HepG2 (cell line): ENCODE results near the gene ALS2.
A peak's percentile ranks its signal among the peaks of the same experiment; 100 is the strongest.

Experiments used
- ELK4 ChIP-seq: sonication (generic); formaldehyde crosslinking; IDR thresholded peaks from 2 replicates; pipeline ENCODE4 v1.9.0; 2021; ENCODE audit warnings: missing genetic modification reagents, borderline replicate concordance
- EP300 ChIP-seq, 3 experiments: sonication (generic) in 1 of 3; formaldehyde crosslinking in 1 of 3; IDR thresholded peaks; 2 replicates each; pipeline versions ENCODE4 v1.5.1 to v1.6.1; 2011 to 2020; ENCODE audit warnings: low read depth in 2 of 3, low read length in 2 of 3, borderline replicate concordance in 1 of 3, improper control_type of control experiment in 1 of 3, mild to moderate bottlenecking in 1 of 3, missing genetic modification reagents in 1 of 3, moderate library complexity in 1 of 3
- EZH2 ChIP-seq: conservative IDR thresholded peaks from 2 replicates; pipeline ENCODE4 v1.6.1; 2012; ENCODE audit warnings: mild to moderate bottlenecking, low read depth, low read length, moderate library complexity
- FOXM1 ChIP-seq: sonication (generic); formaldehyde crosslinking; IDR thresholded peaks from 2 replicates; pipeline ENCODE4 v1.5.0; 2020; ENCODE audit warnings: missing genetic modification reagents
- NCOA1 ChIP-seq: sonication (generic); formaldehyde crosslinking; IDR thresholded peaks from 2 replicates; pipeline ENCODE4 v1.9.0; 2021; ENCODE audit warnings: missing genetic modification reagents
- POLR2A ChIP-seq, 2 experiments: IDR thresholded peaks; 2 replicates each; pipeline ENCODE4 v1.6.1; 2011; ENCODE audit warnings: low read depth in 2 of 2, low read length in 2 of 2, mild to moderate bottlenecking in 1 of 2, moderate library complexity in 1 of 2; ENCODE audit not compliant: insufficient read depth in 1 of 2
- SMARCE1 ChIP-seq: fragments of 450-650 bp; IDR thresholded peaks from 2 replicates; pipeline ENCODE4 v1.6.1; 2017; ENCODE audit warnings: borderline replicate concordance
- SRSF4 ChIP-seq: fragments of 200-400 bp; formaldehyde crosslinking; IDR thresholded peaks from one replicate; pipeline ENCODE4 v1.6.1; 2018; ENCODE audit warnings: mild to moderate bottlenecking, low read depth, low read length, moderate library complexity; ENCODE audit not compliant: poor library complexity, severe bottlenecking
- TF ChIP-seq, protein P1 (sequence below): sonication (generic); formaldehyde crosslinking; IDR thresholded peaks from 2 replicates; pipeline ENCODE4 v1.4.0; 2020; ENCODE audit warnings: mild to moderate bottlenecking, missing genetic modification reagents

- TF ChIP-seq POLR2A (IDR thresholded peaks at IDR 0.05; ENCODE audit: insufficient read depth in 1 of 2, low read depth in 2 of 2, low read length in 2 of 2) (peak; percentile 83 to 93), FOXM1 (CRISPR knock-in tag) (peak; percentile 63; the same call in 1 of the 2 replicates), SRSF4 (no peak), ELK4 (no peak), NCOA1 (peak; percentile 80; the same call in 1 of the 2 replicates), EZH2 (no peak), SMARCE1 (no peak), EP300 (IDR thresholded peaks at IDR 0.05; ENCODE audit: low read depth in 2 of 2, low read length in 2 of 2) (peak in 1 of 2 experiments; percentile 77; a peak in 2 of 4 replicates), EP300 (CRISPR knock-in tag; IDR thresholded peaks at IDR 0.05; ENCODE audit: borderline replicate concordance) (peak; percentile 61)
- TF ChIP-seq, protein P1, sequence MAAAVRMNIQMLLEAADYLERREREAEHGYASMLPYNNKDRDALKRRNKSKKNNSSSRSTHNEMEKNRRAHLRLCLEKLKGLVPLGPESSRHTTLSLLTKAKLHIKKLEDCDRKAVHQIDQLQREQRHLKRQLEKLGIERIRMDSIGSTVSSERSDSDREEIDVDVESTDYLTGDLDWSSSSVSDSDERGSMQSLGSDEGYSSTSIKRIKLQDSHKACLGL (CRISPR knock-in tag) = peak; percentile 84; the same call in 1 of the 2 replicates
Measured at GRCh38 chr2:201780674-201781493, at the start of gene ALS2.
